ENCODE measurements around the gene FIBP. TPM values are rescaled to one million over a fixed set of nuclear protein-coding genes. Genes with fewer than 3 reads are reported as not detected.

The FIBP gene
- total RNA-seq, 2 experiments from 2014 or later = 19.1 to 19.9 TPM

DNA sequence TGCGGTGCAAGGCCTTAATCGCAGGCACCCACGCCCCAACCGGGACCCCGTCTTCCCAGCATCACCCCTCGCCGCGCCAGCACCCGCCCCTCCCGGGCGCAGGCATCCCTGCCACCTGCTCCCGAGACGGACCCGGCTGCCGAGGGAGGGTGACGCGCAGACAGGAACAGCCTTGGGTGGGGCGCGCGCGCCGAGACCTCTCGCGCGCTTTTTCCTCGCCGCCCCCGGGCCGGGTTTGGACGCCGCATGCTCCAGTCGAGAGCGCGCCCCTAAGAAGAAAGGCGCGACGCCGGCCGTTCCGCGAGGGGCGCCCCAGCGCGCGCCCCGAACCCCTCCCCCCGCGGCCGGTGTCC lies 30.8 kb downstream of the FIBP start:
- Mint-ChIP-seq H3K27ac (peak overlapping the region; percentile 94), H3K36me3 (ENCODE audit: low read depth) (peaks cover 84% of the 10 kb centered on the region), H3K4me3 (peak overlapping the region; percentile 84), H3K27me3 (no peaks in the 10 kb centered on the region), H3K4me1 (ENCODE audit: low read depth) (peaks cover 53% of the 10 kb centered on the region), H3K9me3 (no peaks in the 10 kb centered on the region)
- peak overlapping the region; percentile 52 to 64 for H3K27ac ChIP-seq (ENCODE audit: low read depth in 1 of 2, low read length in 2 of 2)
- peaks cover 52% of the 10 kb centered on the region for H3K36me3 ChIP-seq (ENCODE audit: insufficient read depth, low read length)
- CTCF ChIA-PET = interaction anchor here (5.2 kb wide), 1 partner anchor 31 kb away, joined by 80 read pairs; the partner anchor contains the start of genes CCDC85B and FIBP
- peaks cover 77% of the 10 kb centered on the region for H3K4me1 ChIP-seq (ENCODE audit: insufficient read depth, low read length)
- H3K27me3 ChIP-seq (ENCODE audit: control insufficient read depth in 1 of 2, insufficient read depth in 2 of 2, low read length in 2 of 2) = no peaks in the 10 kb centered on the region
- POLR2A ChIA-PET = interaction anchor here (0.6 to 5.8 kb wide), 23 partner anchors 9 to 735 kb away, joined by 3 to 248 read pairs (median 5); partner anchors contain the start of genes BANF1, CCDC85B, DPF2 and EFEMP2
- ATAC-seq (ENCODE audit: poor library complexity) = no peak
- DNase-seq = peak; percentile 53 to 79 (median 66)
- intact Hi-C loops (cut with DNase I, micrococcal nuclease) = loop anchor here in 1 of 2 experiments (2.0 to 10.0 kb wide), 3 partner anchors 25 to 427 kb away; partner anchors contain the start of genes PCNX3, SNX32 and YIF1A
- peaks cover 0 to 6% of the 10 kb centered on the region in 2 experiments for H3K9me3 ChIP-seq (ENCODE audit: control insufficient read depth in 1 of 2, insufficient read depth in 1 of 2, low read length in 2 of 2)
- TF ChIP-seq, protein P1, sequence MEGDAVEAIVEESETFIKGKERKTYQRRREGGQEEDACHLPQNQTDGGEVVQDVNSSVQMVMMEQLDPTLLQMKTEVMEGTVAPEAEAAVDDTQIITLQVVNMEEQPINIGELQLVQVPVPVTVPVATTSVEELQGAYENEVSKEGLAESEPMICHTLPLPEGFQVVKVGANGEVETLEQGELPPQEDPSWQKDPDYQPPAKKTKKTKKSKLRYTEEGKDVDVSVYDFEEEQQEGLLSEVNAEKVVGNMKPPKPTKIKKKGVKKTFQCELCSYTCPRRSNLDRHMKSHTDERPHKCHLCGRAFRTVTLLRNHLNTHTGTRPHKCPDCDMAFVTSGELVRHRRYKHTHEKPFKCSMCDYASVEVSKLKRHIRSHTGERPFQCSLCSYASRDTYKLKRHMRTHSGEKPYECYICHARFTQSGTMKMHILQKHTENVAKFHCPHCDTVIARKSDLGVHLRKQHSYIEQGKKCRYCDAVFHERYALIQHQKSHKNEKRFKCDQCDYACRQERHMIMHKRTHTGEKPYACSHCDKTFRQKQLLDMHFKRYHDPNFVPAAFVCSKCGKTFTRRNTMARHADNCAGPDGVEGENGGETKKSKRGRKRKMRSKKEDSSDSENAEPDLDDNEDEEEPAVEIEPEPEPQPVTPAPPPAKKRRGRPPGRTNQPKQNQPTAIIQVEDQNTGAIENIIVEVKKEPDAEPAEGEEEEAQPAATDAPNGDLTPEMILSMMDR (IDR thresholded peaks at IDR 0.05) = no peak
- peak overlapping the region; percentile 90 for H3K4me3 ChIP-seq (ENCODE audit: low read length)

DNA sequence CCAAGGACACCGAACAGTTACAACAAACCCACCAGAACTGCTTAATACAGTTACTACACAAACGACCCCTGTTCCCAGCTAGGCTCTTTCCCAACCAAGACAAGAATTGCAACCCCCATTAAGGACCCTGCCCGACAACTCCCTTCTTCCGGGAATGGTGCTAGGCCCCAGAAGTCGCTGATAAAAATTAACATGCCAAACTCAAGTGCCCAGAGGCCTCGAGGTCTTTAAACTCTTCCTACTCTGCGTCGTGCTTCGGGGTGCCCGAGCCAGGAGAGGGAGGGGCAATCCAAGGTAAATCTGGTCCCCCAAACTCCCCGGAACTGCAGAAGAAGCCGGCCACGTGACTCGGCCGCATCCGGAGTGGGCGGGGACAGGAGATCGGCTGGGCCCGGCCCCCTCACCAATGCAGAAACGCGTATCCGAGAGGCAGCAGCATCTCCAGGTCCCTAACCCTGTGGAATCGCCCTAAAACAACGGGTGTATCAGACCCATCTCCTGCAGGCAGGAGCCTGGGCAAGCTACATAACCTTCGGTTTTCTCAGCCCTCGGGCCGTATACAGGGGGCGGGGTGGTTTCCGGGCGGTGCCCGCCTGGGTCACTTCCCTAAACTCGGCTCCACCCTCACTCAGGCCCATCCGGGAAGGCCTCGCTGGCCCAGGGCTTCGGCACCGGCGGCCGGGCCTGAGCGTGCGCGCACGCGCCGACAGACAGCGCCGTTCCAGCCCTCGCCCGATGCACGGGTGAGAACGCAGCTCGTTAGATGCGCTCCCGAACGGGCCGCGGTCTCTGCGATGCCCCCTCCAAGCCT lies 31.4 kb downstream of the FIBP start:
- Histone ChIP-seq H3K4me1 (ENCODE audit: insufficient read depth, low read length) (peaks cover 71% of the 10 kb centered on the region), H3K4me3 (ENCODE audit: low read length) (peak overlapping the region; percentile 90), H3K27me3 (ENCODE audit: control insufficient read depth in 1 of 2, insufficient read depth in 2 of 2, low read length in 2 of 2) (no peaks in the 10 kb centered on the region), H3K9me3 (ENCODE audit: control insufficient read depth in 1 of 2, insufficient read depth in 1 of 2, low read length in 2 of 2) (peaks cover 0 to 12% of the 10 kb centered on the region in 2 experiments), H3K36me3 (ENCODE audit: insufficient read depth, low read length) (peaks cover 52% of the 10 kb centered on the region), H3K27ac (ENCODE audit: low read depth in 1 of 2, low read length in 2 of 2) (peak overlapping the region; percentile 52 to 64)
- CTCF ChIA-PET = interaction anchor here (5.2 kb wide), 1 partner anchor 32 kb away, joined by 80 read pairs; the partner anchor contains the start of genes CCDC85B and FIBP
- Mint-ChIP-seq H3K36me3 (ENCODE audit: low read depth) (peaks cover 87% of the 10 kb centered on the region), H3K4me3 (peak overlapping the region; percentile 84), H3K9me3 (no peaks in the 10 kb centered on the region), H3K4me1 (ENCODE audit: low read depth) (peaks cover 52% of the 10 kb centered on the region), H3K27me3 (no peaks in the 10 kb centered on the region), H3K27ac (peak overlapping the region; percentile 94)
- POLR2A ChIA-PET = interaction anchor here (0.6 to 5.8 kb wide), 14 partner anchors 17 to 523 kb away, joined by 3 to 248 read pairs (median 5); partner anchors contain the start of genes BANF1, CCDC85B, DPF2 and EIF1AD
- TF ChIP-seq, protein P1 (IDR thresholded peaks at IDR 0.05) = no peak
- ATAC-seq (ENCODE audit: poor library complexity) = peak; percentile 12
- intact Hi-C loops (cut with DNase I, micrococcal nuclease) = loop anchor here in 1 of 2 experiments (1.0 to 10.0 kb wide), 4 partner anchors 24 to 428 kb away; partner anchors contain the start of genes C11orf68, DRAP1, PCNX3 and SNX32
- DNase-seq = peak; percentile 73 to 91 (median 82)

DNA sequence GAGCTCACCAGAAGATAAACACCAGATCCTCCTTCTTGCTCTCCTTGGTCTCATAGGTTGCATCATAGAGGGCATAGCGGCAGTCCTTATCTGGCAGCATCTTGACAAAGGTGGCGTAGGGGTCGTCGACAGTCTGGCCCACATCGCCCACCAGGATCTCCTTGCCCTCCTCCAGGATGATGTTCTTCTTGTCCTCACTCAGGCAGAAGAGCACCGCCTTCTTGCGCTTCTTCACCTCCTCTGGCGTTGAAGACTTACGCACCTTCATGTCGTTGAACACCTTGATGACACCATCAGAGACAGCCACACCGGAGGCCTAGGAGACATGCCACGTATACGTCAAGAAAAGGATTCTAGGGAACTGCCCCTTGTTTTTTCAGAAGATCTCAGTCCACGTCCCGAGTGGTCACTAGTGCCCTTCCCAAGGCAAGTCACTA lies 32.3 kb downstream of the FIBP start:
- ATAC-seq (ENCODE audit: poor library complexity) (no peak), DNase-seq (peak in 2 of 14 experiments; percentile 23 to 31)
- peak overlapping the region; percentile 52 to 64 for H3K27ac ChIP-seq (ENCODE audit: low read depth in 1 of 2, low read length in 2 of 2)
- peaks cover 57% of the 10 kb centered on the region for H3K36me3 ChIP-seq (ENCODE audit: insufficient read depth, low read length)
- no peaks in the 10 kb centered on the region for H3K27me3 ChIP-seq (ENCODE audit: control insufficient read depth in 1 of 2, insufficient read depth in 2 of 2, low read length in 2 of 2)
- intact Hi-C loops (cut with DNase I, micrococcal nuclease) = loop anchor here in 1 of 2 experiments (1.0 to 10.0 kb wide), 4 partner anchors 23 to 429 kb away; partner anchors contain the start of genes C11orf68, DRAP1, PCNX3 and SNX32
- H3K4me3 Mint-ChIP-seq = peak overlapping the region; percentile 84
- peaks cover 48% of the 10 kb centered on the region for H3K4me1 Mint-ChIP-seq (ENCODE audit: low read depth)
- H3K4me3 ChIP-seq (ENCODE audit: low read length) = peak overlapping the region; percentile 90
- TF ChIP-seq, protein P1 (IDR thresholded peaks at IDR 0.05) = no peak
- peaks cover 6 to 21% of the 10 kb centered on the region in 2 experiments for H3K9me3 ChIP-seq (ENCODE audit: control insufficient read depth in 1 of 2, insufficient read depth in 1 of 2, low read length in 2 of 2)
- peaks cover 62% of the 10 kb centered on the region for H3K4me1 ChIP-seq (ENCODE audit: insufficient read depth, low read length)
- H3K9me3 Mint-ChIP-seq = no peaks in the 10 kb centered on the region
- POLR2A ChIA-PET = interaction anchor here (1.1 kb wide), 1 partner anchor 34 kb away, joined by 4 read pairs; the partner anchor contains the start of gene CCDC85B
- CTCF ChIA-PET = no interaction called here
- H3K27me3 Mint-ChIP-seq = no peaks in the 10 kb centered on the region
- peaks cover 85% of the 10 kb centered on the region for H3K36me3 Mint-ChIP-seq (ENCODE audit: low read depth)
- peak overlapping the region; percentile 94 for H3K27ac Mint-ChIP-seq
